Parathyroid adenoma (tissue), 2 donors: ENCODE data around the gene GPANK1.

Experiments
- H2AFZ ChIP-seq: fragments of 300-600 bp; sonication (generic); one replicate; pipeline ENCODE4 v1.7.0; 2017; ENCODE audit warnings: antibody characterized with exemption, mild to moderate bottlenecking
- H3K27ac ChIP-seq: fragments of 300-600 bp; sonication (generic); one replicate; pipeline ENCODE4 v1.7.0; 2017
- H3K27me3 ChIP-seq: fragments of 300-600 bp; sonication (generic); one replicate; pipeline ENCODE4 v1.7.0; 2017; ENCODE audit warnings: low read length; ENCODE audit not compliant: control insufficient read depth, insufficient read depth
- H3K36me3 ChIP-seq: fragments of 300-600 bp; sonication (generic); one replicate; pipeline ENCODE4 v1.7.0; 2017; ENCODE audit warnings: low read length; ENCODE audit not compliant: control insufficient read depth, insufficient read depth
- H3K4me1 ChIP-seq: fragments of 300-600 bp; sonication (generic); one replicate; pipeline ENCODE4 v1.7.0; 2017; ENCODE audit warnings: control low read depth
- H3K4me2 ChIP-seq: fragments of 300-600 bp; sonication (generic); one replicate; pipeline ENCODE4 v1.7.0; 2017; ENCODE audit warnings: low read length
- H3K4me3 ChIP-seq: fragments of 300-600 bp; sonication (generic); one replicate; pipeline ENCODE4 v1.7.0; 2017; ENCODE audit warnings: low read depth, low read length
- H3K79me2 ChIP-seq: fragments of 300-600 bp; sonication (generic); one replicate; pipeline ENCODE4 v1.7.0; 2017; ENCODE audit warnings: control low read depth
- H3K9ac ChIP-seq: fragments of 300-600 bp; sonication (generic); one replicate; pipeline ENCODE4 v1.7.0; 2017; ENCODE audit warnings: mild to moderate bottlenecking
- H3K9me3 ChIP-seq: fragments of 300-600 bp; sonication (generic); one replicate; pipeline ENCODE4 v1.7.0; 2017; ENCODE audit warnings: low read length; ENCODE audit not compliant: control insufficient read depth
- TF ChIP-seq, protein P1 (sequence below): fragments of 300-600 bp; sonication (generic); IDR thresholded peaks from one replicate; pipeline ENCODE4 v1.7.0; 2017; ENCODE audit warnings: antibody characterized with exemption, mild to moderate bottlenecking
- donor health status: primary hyperparathyroidism.

Gene GPANK1

GRCh38 chr6:31652925-31653724 lies 11.7 kb downstream of the GPANK1 start:
- H3K27me3 ChIP-seq, result no peaks in the 10 kb centered on the region
- peak overlapping the region; percentile 87 for H3K4me3 ChIP-seq
- H3K4me1 ChIP-seq, result peaks cover 12% of the 10 kb centered on the region
- no peaks in the 10 kb centered on the region for H3K36me3 ChIP-seq
- H3K9me3 ChIP-seq, result no peaks in the 10 kb centered on the region
- H3K9ac ChIP-seq, result peak overlapping the region; percentile 67
- peak overlapping the region; percentile 99 for H3K27ac ChIP-seq
- TF ChIP-seq, protein P1, sequence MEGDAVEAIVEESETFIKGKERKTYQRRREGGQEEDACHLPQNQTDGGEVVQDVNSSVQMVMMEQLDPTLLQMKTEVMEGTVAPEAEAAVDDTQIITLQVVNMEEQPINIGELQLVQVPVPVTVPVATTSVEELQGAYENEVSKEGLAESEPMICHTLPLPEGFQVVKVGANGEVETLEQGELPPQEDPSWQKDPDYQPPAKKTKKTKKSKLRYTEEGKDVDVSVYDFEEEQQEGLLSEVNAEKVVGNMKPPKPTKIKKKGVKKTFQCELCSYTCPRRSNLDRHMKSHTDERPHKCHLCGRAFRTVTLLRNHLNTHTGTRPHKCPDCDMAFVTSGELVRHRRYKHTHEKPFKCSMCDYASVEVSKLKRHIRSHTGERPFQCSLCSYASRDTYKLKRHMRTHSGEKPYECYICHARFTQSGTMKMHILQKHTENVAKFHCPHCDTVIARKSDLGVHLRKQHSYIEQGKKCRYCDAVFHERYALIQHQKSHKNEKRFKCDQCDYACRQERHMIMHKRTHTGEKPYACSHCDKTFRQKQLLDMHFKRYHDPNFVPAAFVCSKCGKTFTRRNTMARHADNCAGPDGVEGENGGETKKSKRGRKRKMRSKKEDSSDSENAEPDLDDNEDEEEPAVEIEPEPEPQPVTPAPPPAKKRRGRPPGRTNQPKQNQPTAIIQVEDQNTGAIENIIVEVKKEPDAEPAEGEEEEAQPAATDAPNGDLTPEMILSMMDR, result no peak
- H3K79me2 ChIP-seq, result peaks cover 27% of the 10 kb centered on the region
- peak overlapping the region; percentile 88 for H2AFZ ChIP-seq
- H3K4me2 ChIP-seq, result peak overlapping the region; percentile 88

DNA sequence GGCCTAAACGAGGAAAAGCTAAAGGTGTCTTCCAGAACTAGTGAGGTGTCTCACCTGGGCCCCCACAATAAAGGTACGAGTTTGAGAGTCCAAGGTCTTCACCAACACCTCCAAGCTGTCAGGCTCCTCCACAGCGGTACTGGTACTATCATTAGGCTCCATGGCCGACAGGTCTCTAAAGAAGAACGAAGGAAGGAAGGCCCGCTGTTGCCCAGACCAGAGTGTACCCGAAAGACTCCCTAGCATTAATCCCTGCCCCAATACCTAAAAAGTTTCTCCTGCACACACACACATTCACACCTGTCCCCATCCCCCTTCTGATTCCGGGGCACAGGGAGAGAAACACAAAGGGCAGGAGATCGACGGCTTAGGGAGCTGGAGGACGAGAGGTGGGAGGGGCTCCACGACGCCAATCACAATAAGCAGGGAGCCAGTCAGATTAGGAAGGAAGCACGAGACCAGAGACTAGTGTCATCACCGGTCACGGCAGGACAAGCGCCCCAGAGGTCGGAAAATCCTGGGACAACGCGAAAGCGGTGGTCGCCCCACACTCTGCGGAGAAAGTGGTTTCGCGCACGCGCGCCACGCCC lies 13.1 kb downstream of the GPANK1 start:
- Histone ChIP-seq H3K27me3 (no peaks in the 10 kb centered on the region), H3K27ac (peak overlapping the region; percentile 99), H3K79me2 (peaks cover 19% of the 10 kb centered on the region), H3K36me3 (no peaks in the 10 kb centered on the region), H3K9ac (no peak overlapping the region), H3K4me2 (peak overlapping the region; percentile 88), H2AFZ (peak overlapping the region; percentile 88), H3K9me3 (no peaks in the 10 kb centered on the region), H3K4me3 (peak overlapping the region; percentile 87), H3K4me1 (peaks cover 12% of the 10 kb centered on the region)
- TF ChIP-seq, protein P1, result no peak

DNA sequence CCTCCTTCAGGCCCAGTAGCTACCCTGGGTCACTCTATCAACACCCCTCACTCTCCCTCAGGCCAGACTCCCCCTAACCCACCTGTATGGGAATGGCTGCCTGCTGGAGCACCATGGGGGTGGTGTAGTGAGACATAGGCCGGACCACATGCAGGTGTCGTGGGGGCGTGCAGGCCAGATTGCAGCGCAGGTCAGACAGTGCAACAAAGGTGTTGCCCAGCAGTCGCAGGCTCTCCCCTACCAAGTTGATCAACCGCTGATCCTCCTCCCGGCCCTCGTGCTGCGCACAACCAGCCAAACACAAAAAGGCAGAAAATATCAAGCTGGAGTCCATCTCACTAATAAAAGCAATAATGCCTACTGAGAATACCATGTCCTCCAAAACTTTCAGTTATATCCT lies 19.5 kb downstream of the GPANK1 start:
- H3K79me2 ChIP-seq, result peaks cover 10% of the 10 kb centered on the region
- no peak overlapping the region for H2AFZ ChIP-seq
- H3K4me3 ChIP-seq, result no peak overlapping the region
- no peaks in the 10 kb centered on the region for H3K9me3 ChIP-seq
- no peaks in the 10 kb centered on the region for H3K27me3 ChIP-seq
- no peak overlapping the region for H3K27ac ChIP-seq
- no peak overlapping the region for H3K9ac ChIP-seq
- TF ChIP-seq, protein P1, result no peak
- H3K4me2 ChIP-seq, result no peak overlapping the region
- no peaks in the 10 kb centered on the region for H3K4me1 ChIP-seq
- H3K36me3 ChIP-seq, result no peaks in the 10 kb centered on the region

GRCh38 chr6:31643818-31644454 lies 20.9 kb downstream of the GPANK1 start:
- TF ChIP-seq, protein P1, result no peak
- Histone ChIP-seq H3K4me2 (no peak overlapping the region), H3K4me1 (no peaks in the 10 kb centered on the region), H2AFZ (no peak overlapping the region), H3K36me3 (no peaks in the 10 kb centered on the region), H3K79me2 (peaks cover 6% of the 10 kb centered on the region), H3K9me3 (no peaks in the 10 kb centered on the region), H3K4me3 (no peak overlapping the region), H3K9ac (no peak overlapping the region), H3K27ac (no peak overlapping the region), H3K27me3 (no peaks in the 10 kb centered on the region)
